K562 (cell line): Measurements from ENCODE around the gene KAZN.

ENCODE experiments used
- ELF1 ChIP-seq: fragments of 200-800 bp; sonication (Bioruptor generic); IDR thresholded peaks from 2 replicates; pipeline ENCODE4 v1.6.1; 2016; ENCODE audit warnings: missing genetic modification characterization, missing compliant biosample characterization
- ESRRA ChIP-seq: fragments of 450-650 bp; IDR thresholded peaks from 2 replicates; pipeline ENCODE4 v1.6.1; 2014; ENCODE audit warnings: low read depth, mild to moderate bottlenecking, moderate library complexity, borderline replicate concordance
- FOXK2 ChIP-seq, 2 experiments: fragments of 450-650 bp; IDR thresholded peaks in 1 of 2; conservative IDR thresholded peaks in 1 of 2; 2 replicates each; pipeline ENCODE4 v1.6.1; 2016; ENCODE audit warnings: low read depth in 2 of 2, mild to moderate bottlenecking in 1 of 2
- FOXM1 ChIP-seq, 2 experiments: fragments of 450-650 bp in 1 of 2; sonication (generic) in 1 of 2; formaldehyde crosslinking in 1 of 2; IDR thresholded peaks; 2 replicates each; pipeline versions ENCODE4 v1.6.1 to v1.9.0; 2017 to 2022; ENCODE audit warnings: low read depth in 2 of 2, mild to moderate bottlenecking in 2 of 2, missing genetic modification reagents in 1 of 2, moderate library complexity in 1 of 2
- KHSRP ChIP-seq: fragments of 450-650 bp; IDR thresholded peaks from 2 replicates; pipeline ENCODE4 v1.6.1; 2017
- TEAD2 ChIP-seq: fragments of 450-650 bp; IDR thresholded peaks from 2 replicates; pipeline ENCODE4 v1.6.1; 2016; ENCODE audit warnings: missing genetic modification characterization, control low read depth, missing compliant biosample characterization
- ZNF263 ChIP-seq: sonication (generic); formaldehyde crosslinking; IDR thresholded peaks from 2 replicates; pipeline ENCODE4 v1.8.0; 2022; ENCODE audit warnings: mild to moderate bottlenecking, missing genetic modification reagents, borderline replicate concordance
- TF ChIP-seq, protein P1 (sequence below): fragments of 250-450 bp; sonication (Bioruptor Pico); IDR thresholded peaks from 2 replicates; pipeline ENCODE4 v1.9.0; 2021; ENCODE audit warnings: mild to moderate bottlenecking, inconsistent platforms
- TF ChIP-seq, protein P2 (sequence below): sonication (generic); formaldehyde crosslinking; IDR thresholded peaks from 2 replicates; pipeline ENCODE4 v1.8.1; 2023; ENCODE audit warnings: mild to moderate bottlenecking, missing genetic modification reagents, moderate library complexity

DNA sequence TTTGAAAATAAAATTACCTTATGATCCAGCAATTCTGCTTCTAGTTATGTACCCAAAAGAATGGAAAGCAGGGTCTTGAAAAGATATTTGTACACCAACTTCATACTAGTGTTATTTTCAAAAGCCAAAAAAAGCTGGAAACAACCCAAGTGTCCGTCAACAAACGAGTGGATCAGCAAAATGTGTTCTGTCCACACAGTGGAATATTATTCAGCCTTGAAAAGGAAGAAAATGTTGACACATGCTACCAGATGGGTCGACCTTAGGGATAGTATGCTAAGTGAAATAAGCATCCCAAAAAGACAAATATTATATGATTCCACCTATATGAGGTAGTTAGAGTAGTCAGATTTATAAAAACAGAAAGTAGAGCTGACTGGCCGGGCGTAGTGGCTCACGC lies 65.3 kb downstream of the KAZN start:
- TF ChIP-seq TEAD2 (tag) (no peak), ZNF263 (no peak), FOXK2 (conservative IDR thresholded peaks at IDR 0.05 in 1 of 2, IDR thresholded peaks at IDR 0.05 in 1 of 2; ENCODE audit: low read depth in 2 of 2) (no peak), ELF1 (tag) (no peak), KHSRP (no peak), ESRRA (no peak), FOXM1 (IDR thresholded peaks at IDR 0.05; ENCODE audit: low read depth) (no peak), FOXM1 (CRISPR knock-in tag; IDR thresholded peaks at IDR 0.05; ENCODE audit: low read depth) (no peak)
- TF ChIP-seq, protein P1, sequence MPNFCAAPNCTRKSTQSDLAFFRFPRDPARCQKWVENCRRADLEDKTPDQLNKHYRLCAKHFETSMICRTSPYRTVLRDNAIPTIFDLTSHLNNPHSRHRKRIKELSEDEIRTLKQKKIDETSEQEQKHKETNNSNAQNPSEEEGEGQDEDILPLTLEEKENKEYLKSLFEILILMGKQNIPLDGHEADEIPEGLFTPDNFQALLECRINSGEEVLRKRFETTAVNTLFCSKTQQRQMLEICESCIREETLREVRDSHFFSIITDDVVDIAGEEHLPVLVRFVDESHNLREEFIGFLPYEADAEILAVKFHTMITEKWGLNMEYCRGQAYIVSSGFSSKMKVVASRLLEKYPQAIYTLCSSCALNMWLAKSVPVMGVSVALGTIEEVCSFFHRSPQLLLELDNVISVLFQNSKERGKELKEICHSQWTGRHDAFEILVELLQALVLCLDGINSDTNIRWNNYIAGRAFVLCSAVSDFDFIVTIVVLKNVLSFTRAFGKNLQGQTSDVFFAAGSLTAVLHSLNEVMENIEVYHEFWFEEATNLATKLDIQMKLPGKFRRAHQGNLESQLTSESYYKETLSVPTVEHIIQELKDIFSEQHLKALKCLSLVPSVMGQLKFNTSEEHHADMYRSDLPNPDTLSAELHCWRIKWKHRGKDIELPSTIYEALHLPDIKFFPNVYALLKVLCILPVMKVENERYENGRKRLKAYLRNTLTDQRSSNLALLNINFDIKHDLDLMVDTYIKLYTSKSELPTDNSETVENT = no peak
- TF ChIP-seq, protein P2, sequence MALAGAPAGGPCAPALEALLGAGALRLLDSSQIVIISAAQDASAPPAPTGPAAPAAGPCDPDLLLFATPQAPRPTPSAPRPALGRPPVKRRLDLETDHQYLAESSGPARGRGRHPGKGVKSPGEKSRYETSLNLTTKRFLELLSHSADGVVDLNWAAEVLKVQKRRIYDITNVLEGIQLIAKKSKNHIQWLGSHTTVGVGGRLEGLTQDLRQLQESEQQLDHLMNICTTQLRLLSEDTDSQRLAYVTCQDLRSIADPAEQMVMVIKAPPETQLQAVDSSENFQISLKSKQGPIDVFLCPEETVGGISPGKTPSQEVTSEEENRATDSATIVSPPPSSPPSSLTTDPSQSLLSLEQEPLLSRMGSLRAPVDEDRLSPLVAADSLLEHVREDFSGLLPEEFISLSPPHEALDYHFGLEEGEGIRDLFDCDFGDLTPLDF = no peak
